ENCODE results near the gene GP9. TPM values are rescaled to one million over a fixed set of nuclear protein-coding genes. Genes with fewer than 3 reads are reported as not detected.
A peak's percentile ranks its signal among the peaks of the same experiment; 100 is the strongest.
"Not testable (repeated sequence)": the region's sequence is repeated elsewhere in the genome, so short reads cannot be mapped to it uniquely, and the experiment has no call there.

GP9 gene
- total RNA-seq, 1 experiment from 2014 or later: not detected

DNA sequence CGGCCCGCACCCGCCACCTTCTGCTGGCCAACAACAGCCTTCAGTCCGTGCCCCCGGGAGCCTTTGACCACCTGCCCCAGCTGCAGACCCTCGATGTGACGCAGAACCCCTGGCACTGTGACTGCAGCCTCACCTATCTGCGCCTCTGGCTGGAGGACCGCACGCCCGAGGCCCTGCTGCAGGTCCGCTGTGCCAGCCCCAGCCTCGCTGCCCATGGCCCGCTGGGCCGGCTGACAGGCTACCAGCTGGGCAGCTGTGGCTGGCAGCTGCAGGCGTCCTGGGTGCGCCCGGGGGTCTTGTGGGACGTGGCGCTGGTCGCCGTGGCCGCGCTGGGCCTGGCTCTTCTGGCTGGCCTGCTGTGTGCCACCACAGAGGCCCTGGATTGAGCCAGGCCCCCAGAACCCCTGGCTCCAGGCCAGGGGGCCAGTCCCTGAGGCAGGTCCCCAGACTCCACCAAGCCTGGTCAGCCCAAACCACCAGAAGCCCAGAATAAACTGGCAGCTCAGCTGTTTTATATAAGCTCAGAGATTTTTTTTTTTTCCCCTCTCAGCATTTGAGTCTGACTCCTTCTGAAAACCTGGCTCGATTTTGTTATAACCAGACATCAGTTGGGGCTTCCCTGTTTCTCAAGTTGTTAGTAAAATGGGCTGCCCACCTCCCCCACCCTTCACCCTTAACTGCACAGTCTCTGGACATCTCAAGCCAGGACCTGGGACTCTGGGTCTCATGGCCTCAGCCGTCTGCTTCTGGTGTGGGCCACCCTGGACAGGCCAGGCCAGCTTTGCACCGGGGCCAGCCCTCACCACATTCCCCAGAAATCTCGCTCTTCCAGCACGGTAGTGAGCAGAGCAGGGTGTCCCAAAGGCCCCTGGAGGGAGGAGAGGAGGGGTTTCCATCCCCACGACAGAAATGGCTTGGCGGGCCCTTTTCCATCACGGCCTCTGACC is 1.6 kb downstream of the GP9 start:
- no peak for DNase-seq (ENCODE audit: low read depth, low spot score)
- in situ Hi-C loops (cut with HindIII; ENCODE audit: low pct_unique_long_range_greater_than_20kb, low sequenced_read_pairs): no loop called here

GRCh38 chr3:129063091-129063640 is 2.6 kb downstream of the GP9 start:
- in situ Hi-C loops (cut with HindIII; ENCODE audit: low pct_unique_long_range_greater_than_20kb, low sequenced_read_pairs): no loop called here
- no peak for DNase-seq (ENCODE audit: low read depth, low spot score)

- in situ Hi-C loops (cut with HindIII; ENCODE audit: low pct_unique_long_range_greater_than_20kb, low sequenced_read_pairs): no loop called here
- DNase-seq (ENCODE audit: low read depth, low spot score): no peak
These were observed 3.4 kb downstream of the GP9 start for GRCh38 chr3:129063841-129064482.

- in situ Hi-C loops (cut with HindIII; ENCODE audit: low pct_unique_long_range_greater_than_20kb, low sequenced_read_pairs): no loop called here
- DNase-seq (ENCODE audit: low read depth, low spot score): no peak
These were observed 4.6 kb downstream of the GP9 start for GRCh38 chr3:129065016-129065719.

DNA sequence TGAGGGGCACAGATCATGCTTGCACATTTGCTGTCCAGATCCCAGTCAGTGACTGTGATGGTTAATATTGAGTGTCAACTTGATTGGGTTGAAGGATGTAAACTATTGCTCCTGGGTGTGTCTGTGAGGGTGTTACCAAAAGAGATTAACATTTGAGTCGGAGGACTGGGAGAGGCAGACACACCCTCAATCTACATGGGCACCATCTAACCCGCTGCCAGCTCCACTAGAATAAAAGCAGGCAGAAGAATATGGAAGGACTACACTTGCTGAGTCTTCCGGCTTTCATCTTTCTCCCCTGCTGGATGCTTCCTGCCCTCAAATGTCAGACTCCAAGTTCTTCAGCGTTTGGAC is 5.1 kb downstream of the GP9 start:
- in situ Hi-C loops (cut with HindIII; ENCODE audit: low pct_unique_long_range_greater_than_20kb, low sequenced_read_pairs): no loop called here

GRCh38 chr3:129067719-129068118 is 7.1 kb downstream of the GP9 start:
- in situ Hi-C loops (cut with HindIII; ENCODE audit: low pct_unique_long_range_greater_than_20kb, low sequenced_read_pairs): not testable (repeated sequence)

More for the DNA sequence above, 5.1 kb downstream of the GP9 start:
- no peak for DNase-seq (ENCODE audit: low read depth, low spot score)

GRCh38 chr3:129068291-129068886 is 7.8 kb downstream of the GP9 start:
- in situ Hi-C loops (cut with HindIII; ENCODE audit: low pct_unique_long_range_greater_than_20kb, low sequenced_read_pairs): no loop called here
- DNase-seq (ENCODE audit: low read depth, low spot score): no peak

More at GRCh38 chr3:129067719-129068118, 7.1 kb downstream of the GP9 start:
- DNase-seq (ENCODE audit: low read depth, low spot score): not testable (repeated sequence)

- in situ Hi-C loops (cut with HindIII; ENCODE audit: low pct_unique_long_range_greater_than_20kb, low sequenced_read_pairs); DNase-seq (ENCODE audit: low read depth, low spot score): not testable (repeated sequence)
These were observed 8.9 kb downstream of the GP9 start for GRCh38 chr3:129069313-129070085.

DNA sequence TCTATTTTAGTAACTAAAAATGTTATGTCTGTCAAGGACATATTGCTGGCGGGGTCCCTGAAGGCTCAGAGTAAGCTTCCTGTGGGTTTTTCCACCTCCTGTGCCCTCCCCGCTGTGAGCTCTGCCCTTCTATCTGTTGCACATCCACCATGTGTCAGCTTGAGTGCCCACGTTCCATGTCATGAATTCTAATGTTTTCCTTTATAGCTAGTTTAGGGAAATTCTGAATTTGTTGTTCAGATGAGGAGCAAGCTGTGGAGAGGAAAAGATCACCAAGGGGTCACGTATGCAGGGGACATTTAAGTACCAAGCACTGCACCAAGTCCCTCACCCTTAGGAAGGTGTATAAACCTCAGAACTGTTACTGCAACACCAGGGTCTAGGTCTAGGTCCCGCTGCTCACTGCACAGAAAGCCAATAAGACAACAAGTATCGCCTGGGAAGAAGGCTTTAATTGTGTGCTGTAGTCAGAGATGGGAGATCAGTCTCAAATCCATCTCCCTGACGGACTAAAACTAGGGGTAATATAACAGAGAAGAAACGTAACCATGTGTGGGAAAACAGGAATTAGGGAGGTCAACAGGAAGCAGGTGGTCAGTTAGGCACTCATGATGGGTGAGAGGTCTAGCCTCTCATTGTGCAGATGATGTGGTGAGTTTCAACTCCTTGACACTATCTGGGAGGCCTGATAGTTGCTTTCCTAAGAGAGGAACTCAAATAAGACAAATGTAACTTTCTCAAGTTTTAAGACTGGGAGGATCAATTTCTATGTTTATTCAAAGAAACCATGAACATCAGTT is 9.7 kb downstream of the GP9 start:
- DNase-seq (ENCODE audit: low read depth, low spot score): no peak
- in situ Hi-C loops (cut with HindIII; ENCODE audit: low pct_unique_long_range_greater_than_20kb, low sequenced_read_pairs): no loop called here

DNA sequence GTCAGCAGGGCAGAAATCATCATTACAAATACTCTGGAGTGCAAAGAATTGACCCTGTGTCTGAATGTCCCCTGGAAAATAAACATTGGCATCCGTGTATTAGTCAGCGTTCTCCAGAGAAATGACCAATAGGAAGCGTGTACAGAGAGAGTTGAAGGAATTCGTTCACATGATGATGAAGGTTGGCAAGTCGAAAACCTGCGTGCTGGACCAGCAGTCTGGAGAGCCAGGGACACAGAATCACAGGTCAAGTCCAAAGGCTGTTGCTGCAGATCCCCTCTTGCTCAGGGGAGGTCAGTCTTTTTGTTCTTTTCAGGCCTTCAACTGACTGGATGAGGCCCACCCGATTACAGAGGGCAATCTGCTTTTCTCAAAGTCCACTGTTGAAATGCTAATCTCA is 16.6 kb downstream of the GP9 start:
- DNase-seq (ENCODE audit: low read depth, low spot score): peak; percentile 20
- in situ Hi-C loops (cut with HindIII; ENCODE audit: low pct_unique_long_range_greater_than_20kb, low sequenced_read_pairs): no loop called here

GRCh38 chr3:129078510-129078909 is 17.9 kb downstream of the GP9 start:
- no peak for DNase-seq (ENCODE audit: low read depth, low spot score)
- in situ Hi-C loops (cut with HindIII; ENCODE audit: low pct_unique_long_range_greater_than_20kb, low sequenced_read_pairs): no loop called here

- in situ Hi-C loops (cut with HindIII; ENCODE audit: low pct_unique_long_range_greater_than_20kb, low sequenced_read_pairs): no loop called here
- no peak for DNase-seq (ENCODE audit: low read depth, low spot score)
These were observed 20.9 kb downstream of the GP9 start for GRCh38 chr3:129081503-129081902.

DNA sequence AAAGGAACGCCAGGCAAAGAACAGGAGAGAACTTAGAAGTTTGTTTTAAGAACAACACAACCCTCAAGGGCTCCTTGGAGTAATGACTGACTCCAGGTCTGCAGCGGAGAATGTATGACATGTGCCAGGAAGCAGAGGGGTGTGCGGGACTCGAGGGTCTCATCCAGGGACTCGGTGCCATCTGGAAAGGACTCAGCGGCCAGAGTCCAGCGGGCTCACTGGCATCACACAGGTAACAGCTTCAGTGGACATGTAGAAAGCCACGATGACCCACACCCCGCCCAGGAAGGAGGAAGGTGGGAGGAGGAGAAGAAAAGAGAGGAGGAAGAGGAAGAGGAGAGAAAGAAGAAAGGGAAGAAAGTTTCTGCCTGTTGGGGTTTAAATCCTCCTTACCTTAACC is 21.4 kb downstream of the GP9 start:
- DNase-seq (ENCODE audit: low read depth, low spot score): no peak
- in situ Hi-C loops (cut with HindIII; ENCODE audit: low pct_unique_long_range_greater_than_20kb, low sequenced_read_pairs): no loop called here

GRCh38 chr3:129084501-129084900 is 23.9 kb downstream of the GP9 start:
- in situ Hi-C loops (cut with HindIII; ENCODE audit: low pct_unique_long_range_greater_than_20kb, low sequenced_read_pairs): no loop called here
- no peak for DNase-seq (ENCODE audit: low read depth, low spot score)

GRCh38 chr3:129085165-129085715 is 24.7 kb downstream of the GP9 start:
- in situ Hi-C loops (cut with HindIII; ENCODE audit: low pct_unique_long_range_greater_than_20kb, low sequenced_read_pairs): no loop called here
- DNase-seq (ENCODE audit: low read depth, low spot score): no peak

DNA sequence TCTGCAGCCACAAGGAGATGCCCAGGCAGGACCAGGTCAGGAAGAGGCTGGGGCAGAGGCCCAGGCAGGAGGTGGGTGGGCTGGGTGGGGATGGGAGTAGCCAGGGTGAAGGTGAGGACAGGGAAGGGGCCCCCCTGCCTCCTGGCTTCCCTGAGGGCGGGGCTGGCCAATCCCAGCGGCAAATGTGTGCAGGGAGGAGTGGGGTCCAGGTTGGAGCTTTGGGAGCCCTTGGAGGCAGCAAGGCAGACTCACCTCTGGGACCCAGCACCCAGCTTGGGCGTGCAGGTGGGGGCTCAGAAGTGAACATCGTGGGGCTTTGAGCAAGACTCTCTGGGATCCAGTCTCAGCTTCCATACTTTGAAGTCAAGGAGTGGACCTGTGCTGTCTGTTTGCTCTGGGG is 25.2 kb downstream of the GP9 start:
- DNase-seq (ENCODE audit: low read depth, low spot score): no peak
- in situ Hi-C loops (cut with HindIII; ENCODE audit: low pct_unique_long_range_greater_than_20kb, low sequenced_read_pairs): no loop called here
